A673 (cell line): ENCODE measurements around the gene MRPS31.

Experiments used
- CTCF ChIP-seq: fragments of 300-800, 200-600 bp; sonication (generic); conservative IDR thresholded peaks from 2 replicates; pipeline ENCODE4 v1.5.1; 2017; ENCODE audit warnings: low read depth, mild to moderate bottlenecking, antibody characterized with exemption, low read length, moderate library complexity, mixed read lengths
- EZH2 ChIP-seq: fragments of 200-600 bp; sonication (generic); IDR thresholded peaks from 2 replicates; pipeline ENCODE4 v1.6.1; 2017; ENCODE audit warnings: borderline replicate concordance, low read depth, mild to moderate bottlenecking, mixed read lengths, antibody characterized with exemption, low read length; ENCODE audit not compliant: poor library complexity, severe bottlenecking

DNA sequence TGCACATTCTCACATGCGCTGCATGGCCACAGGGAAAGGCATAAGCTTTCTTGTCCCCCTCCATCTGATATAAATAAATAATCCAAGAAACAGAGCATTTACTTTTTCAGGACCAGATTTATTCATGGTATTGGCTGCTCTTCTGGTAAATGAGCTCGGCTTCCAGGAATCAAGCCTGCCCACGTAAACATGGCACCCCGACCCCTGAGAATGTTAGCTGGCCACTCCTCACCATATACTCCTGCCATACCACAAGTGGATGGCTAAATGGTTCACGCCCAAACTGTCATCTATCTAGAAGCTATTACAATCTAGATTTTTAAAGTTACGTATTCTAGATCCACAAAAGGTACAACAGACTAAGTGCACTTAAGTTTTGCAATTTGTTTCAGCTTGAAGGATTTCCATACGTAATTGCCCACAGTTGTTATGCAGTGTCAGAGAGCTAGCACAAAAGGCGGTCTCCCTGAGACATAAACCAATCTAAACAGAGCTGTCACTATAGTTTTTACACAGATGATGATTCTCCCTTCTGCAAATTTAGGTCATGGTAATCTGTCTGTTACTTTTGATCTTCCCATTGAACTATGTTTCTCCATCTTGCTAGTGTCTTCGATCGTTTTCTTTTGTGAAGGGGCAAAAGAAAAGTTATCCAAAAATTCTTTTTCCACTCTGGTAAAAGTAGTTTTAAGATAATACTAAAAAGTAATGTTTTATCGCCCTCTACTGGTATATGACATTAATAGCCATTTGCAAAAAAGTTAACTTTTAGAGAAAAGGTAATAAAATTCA lies 88.3 kb downstream of the MRPS31 start:
- peak; percentile 64 for TF ChIP-seq CTCF
- no peak for TF ChIP-seq EZH2
